Measurements from ENCODE around the gene SLC7A10. TPM values are rescaled to one million over a fixed set of nuclear protein-coding genes. Genes with fewer than 3 reads are reported as not detected.

Gene SLC7A10
- total RNA-seq, 1 donor = not detected

DNA sequence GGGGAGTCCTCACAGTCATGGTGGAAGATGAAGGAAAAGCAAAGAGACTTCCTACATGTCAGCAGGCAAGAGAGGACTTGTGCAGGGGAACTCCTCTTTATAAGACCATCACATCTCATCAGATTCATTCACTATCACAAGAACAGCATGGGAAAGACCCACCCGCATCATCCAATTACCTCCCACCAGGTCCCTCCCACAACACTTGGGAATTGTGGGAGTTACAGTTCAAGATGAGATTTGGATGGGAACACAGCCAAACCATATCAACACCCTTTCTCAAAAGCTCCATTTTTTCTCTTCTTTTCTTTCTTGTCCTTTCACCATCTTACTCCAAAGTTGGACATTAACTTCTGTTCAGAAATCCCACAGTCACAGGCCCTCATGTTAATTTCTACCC is 36.2 kb downstream of the SLC7A10 start:
- H3K27ac ChIP-seq (ENCODE audit: low read depth, low read length) = no peak overlapping the region
- H3K4me3 ChIP-seq (ENCODE audit: insufficient read depth, low read length) = no peak overlapping the region
- no peak overlapping the region for H3K4me2 ChIP-seq (ENCODE audit: insufficient read depth, low read length)
- no peaks in the 10 kb centered on the region for H3K36me3 ChIP-seq (ENCODE audit: insufficient read depth, low read length)
- H3K79me2 ChIP-seq (ENCODE audit: insufficient read depth, low read length) = no peaks in the 10 kb centered on the region
- no peaks in the 10 kb centered on the region for H4K20me1 ChIP-seq (ENCODE audit: insufficient read depth, low read length)
- H3K4me1 ChIP-seq (ENCODE audit: insufficient read depth, low read length) = no peaks in the 10 kb centered on the region
- peaks cover 6% of the 10 kb centered on the region for H3K27me3 ChIP-seq (ENCODE audit: insufficient read depth, low read length)
- no peaks in the 10 kb centered on the region for H3K9me3 ChIP-seq (ENCODE audit: low read depth, low read length)
- no peak overlapping the region for H2AFZ ChIP-seq (ENCODE audit: low read length)
- TF ChIP-seq, protein P1, sequence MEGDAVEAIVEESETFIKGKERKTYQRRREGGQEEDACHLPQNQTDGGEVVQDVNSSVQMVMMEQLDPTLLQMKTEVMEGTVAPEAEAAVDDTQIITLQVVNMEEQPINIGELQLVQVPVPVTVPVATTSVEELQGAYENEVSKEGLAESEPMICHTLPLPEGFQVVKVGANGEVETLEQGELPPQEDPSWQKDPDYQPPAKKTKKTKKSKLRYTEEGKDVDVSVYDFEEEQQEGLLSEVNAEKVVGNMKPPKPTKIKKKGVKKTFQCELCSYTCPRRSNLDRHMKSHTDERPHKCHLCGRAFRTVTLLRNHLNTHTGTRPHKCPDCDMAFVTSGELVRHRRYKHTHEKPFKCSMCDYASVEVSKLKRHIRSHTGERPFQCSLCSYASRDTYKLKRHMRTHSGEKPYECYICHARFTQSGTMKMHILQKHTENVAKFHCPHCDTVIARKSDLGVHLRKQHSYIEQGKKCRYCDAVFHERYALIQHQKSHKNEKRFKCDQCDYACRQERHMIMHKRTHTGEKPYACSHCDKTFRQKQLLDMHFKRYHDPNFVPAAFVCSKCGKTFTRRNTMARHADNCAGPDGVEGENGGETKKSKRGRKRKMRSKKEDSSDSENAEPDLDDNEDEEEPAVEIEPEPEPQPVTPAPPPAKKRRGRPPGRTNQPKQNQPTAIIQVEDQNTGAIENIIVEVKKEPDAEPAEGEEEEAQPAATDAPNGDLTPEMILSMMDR (IDR thresholded peaks at IDR 0.05; ENCODE audit: extremely low read depth, low read depth, low read length) = no peak
- no peak for DNase-seq (ENCODE audit: insufficient read length, low spot score, missing footprints)

DNA sequence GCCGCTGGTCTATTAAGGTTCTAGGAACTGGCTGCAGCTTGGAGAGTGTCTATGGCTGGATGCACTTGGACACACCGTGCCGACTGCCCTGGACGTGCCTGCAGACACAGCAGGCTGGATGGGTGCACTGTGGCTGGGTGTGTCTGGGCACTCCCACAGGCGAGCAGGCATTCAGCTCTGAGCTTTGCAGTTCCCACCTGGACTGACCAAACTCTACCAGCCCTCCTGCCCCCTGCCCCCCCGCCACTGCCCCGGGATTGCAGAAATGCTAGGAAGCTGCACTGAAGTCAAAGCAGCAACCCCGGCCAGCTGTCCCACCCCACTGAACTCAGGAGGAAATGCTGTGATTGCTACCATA is 38.5 kb downstream of the SLC7A10 start:
- Histone ChIP-seq H2AFZ (ENCODE audit: low read length) (no peak overlapping the region), H3K36me3 (ENCODE audit: insufficient read depth, low read length) (no peaks in the 10 kb centered on the region), H4K20me1 (ENCODE audit: insufficient read depth, low read length) (no peaks in the 10 kb centered on the region), H3K79me2 (ENCODE audit: insufficient read depth, low read length) (no peaks in the 10 kb centered on the region), H3K9me3 (ENCODE audit: low read depth, low read length) (no peaks in the 10 kb centered on the region), H3K4me3 (ENCODE audit: insufficient read depth, low read length) (no peak overlapping the region), H3K4me2 (ENCODE audit: insufficient read depth, low read length) (no peak overlapping the region), H3K4me1 (ENCODE audit: insufficient read depth, low read length) (peaks cover 4% of the 10 kb centered on the region), H3K27me3 (ENCODE audit: insufficient read depth, low read length) (no peaks in the 10 kb centered on the region), H3K27ac (ENCODE audit: low read depth, low read length) (no peak overlapping the region)
- no peak for DNase-seq (ENCODE audit: insufficient read length, low spot score, missing footprints)
- TF ChIP-seq, protein P1 (IDR thresholded peaks at IDR 0.05; ENCODE audit: extremely low read depth, low read depth, low read length) = no peak

DNA sequence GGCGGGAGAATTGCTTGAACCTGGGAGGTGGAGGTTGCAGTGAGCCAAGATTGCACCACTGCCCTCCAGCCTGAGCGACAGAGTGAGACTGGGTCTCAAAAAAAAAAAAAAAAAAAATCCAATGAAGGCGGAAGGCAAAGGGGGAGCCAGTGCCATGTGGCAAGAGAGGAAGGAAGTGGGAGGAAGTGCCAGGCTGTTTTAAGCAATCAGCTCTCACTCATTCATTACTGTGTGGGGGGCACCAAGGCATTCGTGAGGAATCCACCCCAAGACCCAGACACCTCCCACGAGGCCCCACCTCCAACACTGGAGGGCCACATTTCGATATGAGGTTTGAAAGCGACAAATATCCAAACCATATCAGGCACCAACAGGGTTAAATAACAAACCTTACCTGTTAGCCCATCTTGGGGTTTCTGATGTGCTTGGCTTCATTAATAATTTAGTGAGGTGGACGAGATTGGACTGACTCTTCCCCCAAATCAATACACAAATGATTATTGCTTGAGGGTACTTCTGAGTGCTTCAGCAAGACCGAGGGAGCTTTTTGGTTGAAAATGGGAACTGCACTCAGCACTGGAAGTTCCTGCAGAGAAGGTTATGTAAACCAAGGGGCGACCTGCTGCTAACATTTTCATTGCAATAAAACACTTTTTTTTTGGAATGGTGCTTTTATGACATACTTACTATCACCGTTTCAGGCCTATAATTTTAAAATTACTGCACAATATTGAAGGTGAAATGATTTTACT is 39.0 kb downstream of the SLC7A10 start:
- Histone ChIP-seq H3K4me1 (ENCODE audit: insufficient read depth, low read length) (peaks cover 4% of the 10 kb centered on the region), H2AFZ (ENCODE audit: low read length) (no peak overlapping the region), H3K4me2 (ENCODE audit: insufficient read depth, low read length) (no peak overlapping the region), H3K9me3 (ENCODE audit: low read depth, low read length) (no peaks in the 10 kb centered on the region), H3K27ac (ENCODE audit: low read depth, low read length) (no peak overlapping the region), H3K4me3 (ENCODE audit: insufficient read depth, low read length) (no peak overlapping the region), H3K79me2 (ENCODE audit: insufficient read depth, low read length) (no peaks in the 10 kb centered on the region), H3K36me3 (ENCODE audit: insufficient read depth, low read length) (no peaks in the 10 kb centered on the region), H4K20me1 (ENCODE audit: insufficient read depth, low read length) (no peaks in the 10 kb centered on the region), H3K27me3 (ENCODE audit: insufficient read depth, low read length) (no peaks in the 10 kb centered on the region)
- TF ChIP-seq, protein P1 (IDR thresholded peaks at IDR 0.05; ENCODE audit: extremely low read depth, low read depth, low read length) = no peak
- no peak for DNase-seq (ENCODE audit: insufficient read length, low spot score, missing footprints)

DNA sequence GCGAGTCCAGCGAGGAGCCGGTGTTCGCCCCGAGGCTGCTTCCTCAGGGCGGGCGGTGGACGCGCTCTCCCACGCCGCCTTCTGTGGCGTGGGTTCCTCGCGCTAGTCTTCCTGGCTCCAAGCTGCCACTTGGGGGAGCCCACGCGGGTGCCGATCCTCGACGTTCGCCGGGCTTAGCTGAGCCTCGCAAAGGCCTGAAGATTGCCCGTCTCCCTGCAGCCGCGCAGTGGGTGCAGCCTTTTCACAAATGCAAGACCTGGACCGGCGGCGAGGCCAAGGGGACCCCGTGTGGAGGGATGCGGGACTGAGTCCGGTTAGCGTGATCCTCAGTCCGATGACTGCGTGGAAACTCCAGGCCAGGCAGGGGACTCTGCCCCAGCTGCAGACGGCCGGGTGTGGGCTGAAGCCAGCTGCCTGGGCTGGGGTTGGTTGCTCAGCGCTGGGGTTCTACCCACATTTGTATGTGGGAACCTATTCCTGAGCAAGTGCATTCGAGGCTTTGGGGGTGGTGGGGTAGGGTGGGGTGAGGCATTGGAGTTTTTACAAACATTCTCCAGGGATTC is 48.2 kb downstream of the SLC7A10 start:
- peaks cover 18% of the 10 kb centered on the region for H3K4me1 ChIP-seq (ENCODE audit: insufficient read depth, low read length)
- TF ChIP-seq, protein P1 (IDR thresholded peaks at IDR 0.05; ENCODE audit: extremely low read depth, low read depth, low read length) = no peak
- no peaks in the 10 kb centered on the region for H4K20me1 ChIP-seq (ENCODE audit: insufficient read depth, low read length)
- no peaks in the 10 kb centered on the region for H3K9me3 ChIP-seq (ENCODE audit: low read depth, low read length)
- peak overlapping the region; percentile 87 for H3K4me2 ChIP-seq (ENCODE audit: insufficient read depth, low read length)
- peak overlapping the region; percentile 70 for H3K4me3 ChIP-seq (ENCODE audit: insufficient read depth, low read length)
- no peaks in the 10 kb centered on the region for H3K36me3 ChIP-seq (ENCODE audit: insufficient read depth, low read length)
- H3K79me2 ChIP-seq (ENCODE audit: insufficient read depth, low read length) = peaks cover 12% of the 10 kb centered on the region
- H3K27me3 ChIP-seq (ENCODE audit: insufficient read depth, low read length) = no peaks in the 10 kb centered on the region
- H2AFZ ChIP-seq (ENCODE audit: low read length) = peak overlapping the region; percentile 74
- H3K27ac ChIP-seq (ENCODE audit: low read depth, low read length) = peak overlapping the region; percentile 66
- DNase-seq (ENCODE audit: insufficient read length, low spot score, missing footprints) = peak; percentile 94

Measured in osteoblast (primary cell).